TTC549 (cell line): ENCODE measurements around the gene SLC43A1.
"Not testable (repeated sequence)": the region's sequence is repeated elsewhere in the genome, so short reads cannot be mapped to it uniquely, and the experiment has no call there.

Experiments used
- FAIRE-seq: peaks from 2 replicates; lab custom pipeline; 2012; peaks lifted over from hg19 to GRCh38; lab: Jason Lieb, UNC

Gene SLC43A1

GRCh38 chr11:57515332-57516060, at the start of gene SLC43A1:
Gene SLC43A1 (minus strand): TSS chr11:57515702. CDS start chr11:57514111, 1,591 bp downstream.
- FAIRE-seq: no peak

DNA sequence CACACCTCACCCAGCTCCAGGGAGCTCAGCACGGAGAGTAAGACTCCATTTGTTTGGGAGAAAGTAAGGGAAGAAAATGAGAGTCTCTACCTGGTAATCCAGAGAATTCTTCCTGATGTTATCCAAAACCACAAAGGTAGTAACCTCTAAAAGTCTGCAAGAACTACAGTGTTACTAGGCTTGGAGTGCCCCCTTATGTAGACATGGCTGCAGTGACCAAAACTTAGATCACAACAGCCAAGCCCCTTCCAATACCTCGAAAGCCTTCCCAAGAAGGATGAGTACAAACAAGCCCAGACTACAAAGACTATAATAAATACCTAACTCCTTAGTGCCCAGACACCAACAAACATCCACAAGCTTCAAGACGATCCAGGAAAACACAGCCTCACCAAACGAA, 47.1 kb upstream of the SLC43A1 start:
- no peak for FAIRE-seq

GRCh38 chr11:57560146-57560545, 44.6 kb upstream of the SLC43A1 start:
- FAIRE-seq: no peak

DNA sequence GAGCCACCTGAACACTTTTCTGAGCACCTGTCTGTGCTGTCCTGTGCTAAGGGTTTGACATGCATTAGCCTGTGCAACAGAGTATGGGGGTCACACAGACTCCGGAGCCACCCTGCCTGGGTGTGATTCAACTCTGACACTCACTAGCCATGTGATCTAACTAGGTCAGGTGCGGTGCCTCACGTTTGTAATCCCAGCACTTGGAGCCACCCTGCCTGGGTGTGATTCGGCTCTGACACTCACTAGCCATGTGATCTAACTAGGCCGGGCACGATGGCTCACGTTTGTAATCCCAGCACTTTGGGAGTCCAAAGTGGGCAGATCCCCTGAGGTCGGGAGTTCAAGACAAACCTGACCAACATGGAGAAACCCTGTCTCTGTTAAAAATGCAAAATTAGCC, 40.5 kb upstream of the SLC43A1 start:
- FAIRE-seq: no peak

GRCh38 chr11:57555393-57555792, 39.9 kb upstream of the SLC43A1 start:
- no peak for FAIRE-seq

DNA sequence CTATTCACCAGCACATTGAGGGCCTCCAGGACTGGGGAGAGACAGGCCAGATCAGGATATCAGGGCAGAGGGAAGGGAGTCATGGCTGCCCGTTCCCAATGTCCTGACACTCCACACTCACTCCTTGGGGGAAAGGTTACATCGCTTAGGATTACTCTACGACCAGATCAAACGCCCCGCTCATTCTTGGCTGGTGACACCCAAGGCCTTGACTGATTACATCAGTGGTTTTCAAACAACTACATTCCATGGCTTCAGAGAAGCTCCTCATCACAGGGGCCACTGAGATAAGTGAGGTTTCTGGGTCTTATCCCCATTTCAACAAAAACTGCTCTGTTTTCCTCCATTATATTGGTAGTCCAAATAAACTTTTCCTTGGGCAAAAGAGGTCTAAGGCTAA, 37.0 kb upstream of the SLC43A1 start:
- FAIRE-seq: no peak

DNA sequence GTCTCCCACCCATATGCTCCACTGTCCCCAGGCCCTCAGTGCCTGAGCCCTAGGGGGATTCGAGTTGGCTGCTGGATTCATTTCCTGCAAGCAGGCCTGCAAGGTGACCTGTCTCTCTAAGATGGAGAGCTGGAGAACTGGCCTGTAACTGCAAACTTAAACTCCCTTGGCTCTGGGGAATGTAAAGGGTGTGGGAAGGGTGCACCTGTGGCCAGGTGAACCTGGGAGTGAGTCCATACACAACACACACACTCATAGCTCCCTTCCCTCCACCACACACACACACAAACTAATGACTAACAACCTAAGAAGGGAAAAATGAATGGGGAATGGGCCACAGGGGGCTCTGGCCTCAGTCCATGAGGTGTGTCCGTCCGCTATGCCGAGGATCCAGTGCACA, 36.4 kb upstream of the SLC43A1 start:
- FAIRE-seq: no peak

DNA sequence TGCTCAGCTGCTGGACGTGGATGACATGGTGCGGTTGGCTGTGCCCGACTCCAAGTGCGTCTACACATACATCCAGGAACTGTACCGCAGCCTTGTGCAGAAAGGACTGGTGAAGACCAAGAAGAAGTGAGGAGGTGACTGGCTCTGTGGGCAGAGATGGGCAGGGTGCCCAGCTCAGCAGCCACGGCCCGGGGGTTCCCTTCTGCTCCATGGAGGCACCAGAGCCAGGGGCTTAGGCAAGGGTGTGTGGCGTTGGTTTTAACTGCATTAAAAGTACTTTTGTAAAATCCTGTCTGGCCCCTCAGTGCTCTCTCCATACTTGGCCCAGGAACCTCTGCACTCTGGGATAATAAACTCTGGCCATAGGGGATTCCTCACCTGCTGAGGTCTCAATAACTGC, 34.5 kb upstream of the SLC43A1 start:
- FAIRE-seq: no peak

DNA sequence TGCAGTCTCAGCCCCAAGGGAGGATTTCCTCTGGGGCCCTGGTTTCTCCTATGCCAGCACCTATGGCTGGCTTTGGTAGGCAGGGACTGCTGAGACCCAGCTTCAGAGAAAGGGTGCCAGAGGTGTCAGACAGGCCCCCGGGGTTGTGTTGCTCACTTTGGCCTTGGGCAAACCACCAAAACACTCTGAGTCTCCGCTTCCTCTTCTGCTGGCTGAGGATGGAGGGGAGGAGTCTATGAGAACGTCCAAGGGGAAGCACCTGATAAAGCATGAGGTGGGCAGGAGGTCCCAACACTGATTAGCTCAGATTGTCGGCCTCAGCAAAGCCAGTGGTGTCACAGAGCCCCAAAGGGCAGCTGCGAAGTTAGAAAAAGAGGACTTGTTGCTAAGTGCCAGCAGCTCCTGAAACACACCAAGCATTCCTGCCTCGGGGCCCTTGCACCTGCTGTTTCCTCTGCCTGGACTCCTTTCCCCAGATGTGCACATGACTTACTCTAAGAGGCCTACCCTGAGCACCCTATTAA, 32.4 kb upstream of the SLC43A1 start:
- FAIRE-seq: no peak

DNA sequence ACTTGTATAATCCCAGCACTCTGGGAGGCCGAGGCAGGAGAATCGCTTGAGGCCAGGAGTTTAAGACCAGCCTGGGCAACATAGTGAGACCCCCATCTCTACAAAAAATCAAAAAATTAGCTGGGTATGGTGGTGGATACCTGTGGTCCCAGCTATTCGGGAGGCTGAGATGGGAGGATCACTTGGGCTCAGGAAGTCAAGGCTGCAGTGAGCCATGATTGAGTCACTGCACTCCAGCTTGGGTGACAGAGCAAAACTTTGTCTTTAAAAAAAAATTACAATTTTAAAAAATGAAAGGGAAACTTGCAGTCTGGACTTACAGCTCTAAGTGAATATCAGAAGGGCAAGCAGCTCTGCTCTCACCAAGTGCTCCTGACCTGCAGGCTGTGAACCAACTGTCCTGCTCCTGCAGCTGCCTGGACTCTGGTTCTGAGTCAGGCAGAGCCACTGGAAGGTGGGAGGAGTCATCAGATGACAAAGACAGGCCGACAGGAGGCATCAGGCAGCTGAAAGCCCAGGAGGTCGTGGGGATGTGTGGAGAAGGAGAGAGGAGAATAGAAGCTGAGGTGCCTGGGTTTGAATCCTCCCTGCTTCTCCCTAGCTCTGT, 31.5 kb upstream of the SLC43A1 start:
- no peak for FAIRE-seq

GRCh38 chr11:57546451-57546850, 30.9 kb upstream of the SLC43A1 start:
- no peak for FAIRE-seq

DNA sequence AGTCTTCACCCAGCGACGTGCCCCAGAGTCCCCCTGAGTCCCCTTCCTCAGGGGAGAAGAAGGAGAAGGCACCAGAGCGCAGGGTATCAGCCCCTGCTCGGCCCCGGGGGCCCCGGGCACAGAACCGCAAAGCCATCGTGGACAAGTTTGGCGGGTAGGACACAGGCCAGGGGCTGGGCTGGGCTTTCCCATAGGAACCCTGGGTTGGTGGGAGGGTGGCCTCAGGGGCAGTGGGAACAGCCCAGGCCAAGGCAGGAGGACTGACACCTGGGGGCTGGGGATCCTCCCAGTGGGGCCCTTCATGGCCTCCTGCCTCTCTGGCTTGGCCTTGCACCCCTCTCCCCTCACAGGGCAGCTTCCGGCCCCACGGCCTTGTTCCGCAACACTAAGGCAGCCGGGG, 30.4 kb upstream of the SLC43A1 start:
- FAIRE-seq: no peak

- no peak for FAIRE-seq
Measured at GRCh38 chr11:57544566-57544965, 29.1 kb upstream of the SLC43A1 start.

GRCh38 chr11:57543593-57543992, 28.1 kb upstream of the SLC43A1 start:
- FAIRE-seq: no peak

DNA sequence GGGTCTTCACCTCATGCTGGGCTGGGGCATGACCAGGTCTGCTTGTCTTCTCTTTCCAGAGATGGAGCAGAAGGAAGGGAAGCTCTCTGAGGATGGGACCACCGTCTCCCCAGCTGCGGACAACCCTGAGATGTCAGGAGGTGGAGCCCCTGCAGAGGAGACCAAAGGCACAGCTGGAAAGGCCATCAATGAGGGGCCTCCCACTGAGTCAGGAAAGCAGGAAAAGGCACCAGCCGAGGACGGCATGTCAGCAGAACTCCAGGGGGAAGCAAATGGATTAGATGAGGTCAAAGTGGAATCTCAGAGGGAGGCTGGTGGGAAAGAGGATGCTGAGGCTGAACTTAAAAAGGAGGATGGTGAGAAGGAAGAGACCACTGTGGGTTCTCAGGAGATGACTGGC, 27.1 kb upstream of the SLC43A1 start:
- FAIRE-seq: no peak

GRCh38 chr11:57541169-57541568, 25.7 kb upstream of the SLC43A1 start:
- no peak for FAIRE-seq

DNA sequence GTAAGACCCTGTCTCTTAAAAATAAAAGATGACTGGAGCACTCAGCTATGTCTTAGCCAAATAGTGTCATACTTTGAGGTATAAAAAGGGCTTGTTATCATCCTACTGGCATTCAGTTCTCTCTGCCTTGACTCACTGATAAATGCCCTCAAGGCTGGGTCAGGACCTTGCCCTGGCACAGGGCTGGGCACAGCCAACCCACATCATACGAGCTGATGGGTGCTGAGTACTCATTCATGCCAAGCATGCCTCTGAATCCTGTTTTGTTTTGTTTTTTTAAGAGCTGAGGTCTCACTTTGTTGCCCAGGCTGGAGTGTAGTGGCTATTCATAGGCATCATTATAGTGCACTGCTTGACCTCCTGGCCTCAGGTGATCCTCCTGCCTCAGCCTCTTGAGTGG, 23.8 kb upstream of the SLC43A1 start:
- no peak for FAIRE-seq

- FAIRE-seq: no peak
Measured at GRCh38 chr11:57536947-57537619, 21.6 kb upstream of the SLC43A1 start, which contains the start of gene SMTNL1. Gene SMTNL1 (plus strand): TSS chr11:57537595. CDS start chr11:57542643, 5,048 bp downstream.

DNA sequence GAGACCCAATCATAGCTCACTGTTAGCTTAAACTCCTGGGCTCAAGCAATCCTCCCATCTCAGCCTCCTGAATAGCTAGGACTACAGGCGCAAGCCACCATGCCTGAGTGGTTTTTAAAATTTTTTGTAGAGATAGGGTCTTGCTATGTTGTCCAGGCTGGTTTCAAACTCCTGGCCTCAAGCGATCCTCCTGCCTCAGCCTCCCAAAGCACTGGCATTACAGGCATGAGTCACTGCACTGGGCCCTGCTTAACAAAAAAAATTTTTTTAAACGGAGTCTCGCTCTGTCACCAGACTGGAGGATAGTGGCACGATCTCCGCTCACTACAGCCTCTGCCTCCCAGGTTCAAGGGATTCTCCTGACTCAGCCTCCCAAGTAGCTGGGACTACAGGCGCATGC, 18.9 kb upstream of the SLC43A1 start:
- FAIRE-seq: not testable (repeated sequence)

- peak; percentile 97 for FAIRE-seq
Measured at GRCh38 chr11:57530596-57531507, 15.3 kb upstream of the SLC43A1 start, which contains the start of gene TIMM10. Gene TIMM10 (minus strand): TSS chr11:57530754. CDS start chr11:57530189, 565 bp downstream.

- FAIRE-seq: no peak
Measured at GRCh38 chr11:57530215-57530595, 14.7 kb upstream of the SLC43A1 start.

DNA sequence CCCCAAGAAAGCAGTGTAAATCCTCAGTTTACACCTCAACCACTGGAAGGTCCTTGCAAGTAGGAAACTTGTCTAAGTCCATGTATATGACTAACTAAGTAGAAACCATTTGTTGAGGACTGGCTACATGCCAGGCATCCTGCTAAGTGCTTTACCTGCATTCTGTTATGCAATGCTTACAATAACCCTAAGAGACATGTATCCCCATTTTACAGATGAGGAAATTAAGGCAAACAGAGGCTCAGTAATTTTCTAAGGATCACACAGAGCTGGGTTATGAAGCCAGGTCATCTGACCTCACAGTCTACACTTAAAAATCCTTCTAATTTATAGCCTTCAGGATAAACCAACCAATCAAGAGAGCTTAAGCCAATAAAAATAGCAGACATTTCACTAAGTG, 13.5 kb upstream of the SLC43A1 start:
- no peak for FAIRE-seq
